Neural progenitor cell (in vitro differentiated cells): Measurements from ENCODE around the gene ACTC1. TPM values are rescaled to one million over a fixed set of nuclear protein-coding genes. Genes with fewer than 3 reads are reported as not detected.

Experiments
- DNase-seq: peaks from one replicate; pipeline ENCODE4 v3.0.0-alpha.2; 2016; ENCODE audit warnings: low spot score
- H2AFZ ChIP-seq: fragments of 200-600 bp; sonication (generic); replicated peaks from 2 replicates; pipeline ENCODE4 v1.6.1; 2016; ENCODE audit warnings: antibody characterized with exemption
- H3F3A ChIP-seq: fragments of 200-600 bp; sonication (generic); 2 replicates; pipeline ENCODE4 v1.6.1; 2016; ENCODE audit warnings: antibody characterized with exemption, low read depth
- H3K27ac ChIP-seq: fragments of 200-600 bp; sonication (generic); 2 replicates; pipeline ENCODE4 v1.5.1; 2016; ENCODE audit warnings: mild to moderate bottlenecking
- H3K27me3 ChIP-seq: fragments of 200-600 bp; sonication (generic); 2 replicates; pipeline ENCODE4 v1.6.1; 2016; ENCODE audit warnings: mild to moderate bottlenecking, moderate library complexity
- H3K36me3 ChIP-seq: fragments of 200-600 bp; sonication (generic); 2 replicates; pipeline ENCODE4 v1.5.1; 2016
- H3K4me1 ChIP-seq: fragments of 200-600 bp; sonication (generic); 2 replicates; pipeline ENCODE4 v1.6.1; 2016; ENCODE audit warnings: mixed run types
- H3K4me2 ChIP-seq: fragments of 200-600 bp; sonication (generic); 2 replicates; pipeline ENCODE4 v1.6.1; 2016
- H3K4me3 ChIP-seq: fragments of 200-600 bp; sonication (generic); 2 replicates; pipeline ENCODE4 v1.5.1; 2016
- H3K79me2 ChIP-seq: fragments of 200-600 bp; sonication (generic); 2 replicates; pipeline ENCODE4 v1.6.1; 2016; ENCODE audit warnings: low read depth
- H3K9ac ChIP-seq: fragments of 200-600 bp; sonication (generic); 2 replicates; pipeline ENCODE4 v1.6.1; 2016
- H3K9me3 ChIP-seq: fragments of 200-600 bp; sonication (generic); 2 replicates; pipeline ENCODE4 v1.5.1; 2016; ENCODE audit warnings: low read depth
- H4K20me1 ChIP-seq: fragments of 200-600 bp; sonication (generic); 2 replicates; pipeline ENCODE4 v1.6.1; 2016; ENCODE audit warnings: low read depth
- H3K27ac Mint-ChIP-seq: 3 replicates; pipeline ENCODE4 v1.8.0; 2021; ENCODE audit warnings: mixed read lengths
- H3K27me3 Mint-ChIP-seq: 2 replicates; pipeline ENCODE4 v1.8.0; 2022; ENCODE audit warnings: low read depth, mild to moderate bottlenecking, inconsistent platforms, moderate library complexity, mixed read lengths; ENCODE audit not compliant: insufficient read depth
- H3K36me3 Mint-ChIP-seq: 3 replicates; pipeline ENCODE4 v1.8.0; 2021; ENCODE audit warnings: mixed read lengths
- H3K4me1 Mint-ChIP-seq: 3 replicates; pipeline ENCODE4 v1.8.0; 2021; ENCODE audit warnings: mixed read lengths
- H3K4me3 Mint-ChIP-seq: 3 replicates; pipeline ENCODE4 v1.8.0; 2021; ENCODE audit warnings: mild to moderate bottlenecking, moderate library complexity, mixed read lengths
- H3K9me3 Mint-ChIP-seq: 3 replicates; pipeline ENCODE4 v1.8.0; 2020; ENCODE audit warnings: mixed read lengths
- CTCF ChIP-seq: fragments of 200-600 bp; sonication (generic); IDR thresholded peaks from 2 replicates; pipeline ENCODE4 v1.5.1; 2017; ENCODE audit warnings: antibody characterized with exemption, mild to moderate bottlenecking
- EZH2 ChIP-seq: fragments of 200-600 bp; sonication (generic); IDR thresholded peaks from 2 replicates; pipeline ENCODE4 v1.6.1; 2017; ENCODE audit warnings: antibody characterized with exemption, mild to moderate bottlenecking, moderate library complexity
- EZH2phosphoT487 ChIP-seq: fragments of 200-600 bp; sonication (generic); IDR thresholded peaks from 2 replicates; pipeline ENCODE4 v1.6.1; 2017; ENCODE audit warnings: antibody characterized with exemption
- total RNA-seq: library from RNA; depleted of rRNA; stranded (reverse); fragments of >200 nt; gene quantifications from 2 replicates; pipeline ENCODE4 v1.2.3, GENCODE V29; 2015; ENCODE audit warnings: low replicate concordance

The ACTC1 gene
- total RNA-seq, 1 donor from 2014 or later: 3.8 TPM

- H3K27me3 Mint-ChIP-seq: no peaks in the 10 kb centered on the region
- Histone ChIP-seq H3K9ac (no peak overlapping the region), H3F3A (no peaks in the 10 kb centered on the region), H4K20me1 (no peaks in the 10 kb centered on the region), H2AFZ (no peak overlapping the region), H3K4me2 (no peak overlapping the region), H3K4me3 (no peak overlapping the region), H3K79me2 (no peaks in the 10 kb centered on the region), H3K27ac (no peak overlapping the region), H3K27me3 (no peaks in the 10 kb centered on the region), H3K36me3 (no peaks in the 10 kb centered on the region), H3K9me3 (no peaks in the 10 kb centered on the region), H3K4me1 (no peaks in the 10 kb centered on the region)
- TF ChIP-seq EZH2 (no peak), EZH2phosphoT487 (no peak), CTCF (no peak)
- peaks cover 25% of the 10 kb centered on the region for H3K4me1 Mint-ChIP-seq
- no peaks in the 10 kb centered on the region for H3K9me3 Mint-ChIP-seq
- no peaks in the 10 kb centered on the region for H3K36me3 Mint-ChIP-seq
- no peak for DNase-seq
- H3K27ac Mint-ChIP-seq: no peak overlapping the region
- no peak overlapping the region for H3K4me3 Mint-ChIP-seq
Observed at GRCh38 chr15:34772312-34772711, 23.0 kb downstream of the ACTC1 start.

- no peak overlapping the region for H3K4me3 ChIP-seq
- no peaks in the 10 kb centered on the region for H3K79me2 ChIP-seq
- no peaks in the 10 kb centered on the region for H3K9me3 ChIP-seq
- no peak overlapping the region for H2AFZ ChIP-seq
- Mint-ChIP-seq H3K27me3 (peaks cover 2% of the 10 kb centered on the region), H3K4me3 (no peak overlapping the region), H3K36me3 (no peaks in the 10 kb centered on the region), H3K9me3 (no peaks in the 10 kb centered on the region), H3K27ac (no peak overlapping the region), H3K4me1 (peaks cover 25% of the 10 kb centered on the region)
- DNase-seq: no peak
- no peak overlapping the region for H3K9ac ChIP-seq
- H3K36me3 ChIP-seq: no peaks in the 10 kb centered on the region
- no peaks in the 10 kb centered on the region for H3K4me1 ChIP-seq
- H3K27me3 ChIP-seq: no peaks in the 10 kb centered on the region
- H4K20me1 ChIP-seq: no peaks in the 10 kb centered on the region
- H3K4me2 ChIP-seq: no peak overlapping the region
- no peaks in the 10 kb centered on the region for H3F3A ChIP-seq
- no peak for TF ChIP-seq CTCF
- TF ChIP-seq EZH2phosphoT487: no peak
- TF ChIP-seq EZH2: no peak
- no peak overlapping the region for H3K27ac ChIP-seq
Observed at GRCh38 chr15:34769711-34770110, 25.6 kb downstream of the ACTC1 start.

GRCh38 chr15:34768530-34768929 lies 26.8 kb downstream of the ACTC1 start:
- Histone ChIP-seq H3K4me1 (no peaks in the 10 kb centered on the region), H3F3A (no peaks in the 10 kb centered on the region), H3K4me2 (no peak overlapping the region), H3K27me3 (no peaks in the 10 kb centered on the region), H3K9me3 (no peaks in the 10 kb centered on the region), H3K36me3 (no peaks in the 10 kb centered on the region), H3K27ac (no peak overlapping the region), H3K79me2 (no peaks in the 10 kb centered on the region), H3K9ac (no peak overlapping the region), H4K20me1 (no peaks in the 10 kb centered on the region), H2AFZ (no peak overlapping the region), H3K4me3 (no peak overlapping the region)
- Mint-ChIP-seq H3K9me3 (peaks cover 2% of the 10 kb centered on the region), H3K27ac (no peak overlapping the region), H3K27me3 (peaks cover 2% of the 10 kb centered on the region), H3K4me3 (no peak overlapping the region), H3K4me1 (peaks cover 20% of the 10 kb centered on the region), H3K36me3 (no peaks in the 10 kb centered on the region)
- DNase-seq: no peak
- TF ChIP-seq EZH2: no peak
- TF ChIP-seq EZH2phosphoT487: no peak
- TF ChIP-seq CTCF: no peak
